Adrenal gland (tissue), 12 donors: ENCODE measurements around the gene UBE2M. TPM values are rescaled to one million over a fixed set of nuclear protein-coding genes. Genes with fewer than 3 reads are reported as not detected.
A peak's percentile ranks its signal among the peaks of the same experiment; 100 is the strongest.

ENCODE experiments used
- DNase-seq, 7 donors: peaks; one replicate each; pipeline ENCODE4 v3.0.0-alpha.2; 2019 to 2020
- H3K27ac ChIP-seq, 5 donors: fragments of 200-600 bp; sonication (generic) in 4 of 5; 1 replicate in 3 of 5; 2 replicates in 2 of 5; pipeline versions ENCODE4 v1.5.1 to v1.8.0; 2016 to 2020; ENCODE audit warnings: mild to moderate bottlenecking in 1 of 5
- H3K27me3 ChIP-seq: fragments of 200-600 bp; 2 replicates; pipeline ENCODE4 v1.8.0; 2021
- H3K36me3 ChIP-seq, 2 donors: fragments of 200-600 bp; replicated peaks in 1 of 2; 1 replicate in 1 of 2; 2 replicates in 1 of 2; pipeline versions ENCODE4 v1.5.1 to v1.8.0; 2018 to 2022
- H3K4me1 ChIP-seq, 2 donors: fragments of 200-600 bp; replicated peaks in 1 of 2; 1 replicate in 1 of 2; 2 replicates in 1 of 2; pipeline versions ENCODE4 v1.5.1 to v1.8.0; 2018 to 2021
- H3K4me3 ChIP-seq, 4 donors: fragments of 200-600 bp; sonication (generic) in 3 of 4; one replicate each; pipeline ENCODE4 v1.5.1; 2016 to 2018
- H3K9me3 ChIP-seq, 3 donors: fragments of 200-600 bp; sonication (generic) in 1 of 3; replicated peaks in 1 of 3; 1 replicate in 2 of 3; 2 replicates in 1 of 3; pipeline versions ENCODE4 v1.5.1 to v1.8.0; 2016 to 2021
- CTCF ChIP-seq, 6 experiments: fragments of 450-650 bp in 4 of 6; fragments of 200-600 bp in 2 of 6; sonication (generic) in 1 of 6; IDR thresholded peaks; 1 replicate in 5 of 6; 2 replicates in 1 of 6; pipeline versions ENCODE4 v1.5.1 to v1.8.0; 2016 to 2021; ENCODE audit warnings: antibody characterized with exemption in 6 of 6, mild to moderate bottlenecking in 2 of 6, moderate library complexity in 1 of 6
- POLR2A ChIP-seq, 2 donors: fragments of 450-650 bp; IDR thresholded peaks; one replicate each; pipeline ENCODE4 v1.6.1; 2017; ENCODE audit warnings: antibody characterized with exemption in 2 of 2, mild to moderate bottlenecking in 2 of 2, moderate library complexity in 1 of 2
- WGBS, 4 donors: extraction: QIAGEN DNeasy Blood & Tissue Kit in 2 of 4; methylation state at CpG; one replicate each; pipeline versions ENCODE4 v1.1.5 to v1.1.7; 2013 to 2017; 5-methylcytosine and 5-hydroxymethylcytosine counted together
- intact Hi-C, 2 donors: fragments of 100-400 bp; cut with DNase I; formaldehyde crosslinking; loops; one replicate each; pipeline versions ENCODE4 v1.14.1 to v1.15.0; 2022 to 2023
- polyA plus RNA-seq, 3 donors: library from polyadenylated mRNA; stranded (reverse); fragments of 200-250 nt in 2 of 3; fragments of 350-450 nt in 1 of 3; fragmentation: Illumina TruSeq in 1 of 3; extraction: RNeasy Lipid Tissue Mini Kit (QIAGEN cat#74804) in 1 of 3; gene quantifications; one replicate each; pipeline ENCODE4 v1.2.3, GENCODE V29; 2013 to 2014
- total RNA-seq, 9 donors: library from RNA; depleted of rRNA in 4 of 9; stranded (reverse); fragments of >200 nt in 4 of 9; fragments of 120-200 nt in 1 of 9; fragmentation: NEBNext Ultra II Directional in 1 of 9; extraction: Animal tissue kit (Norgen Biotek cat#: 25700) in 1 of 9; gene quantifications; one replicate each; pipeline versions ENCODE4 v1.1.0 to v1.2.4, GENCODE V29; 2013 to 2023
- donor health status: healthy with polysubstance abuse.
- donor health status: Bipolar disorder and iron deficiency.
- donor health status: DM: yes; HTN: yes; CAD: no.
- donor health status: DM: no; HTN: no; CAD: no.
- donor health status: DM: no; HTN: no; CAD: no.
- donor health status: DM: yes; HTN: yes; CAD: no.

UBE2M gene
- total and polyA plus RNA-seq, 12 donors: 19.9 to 193 (median 66.4) TPM

GRCh38 chr19:58515259-58515658 lies 43.2 kb downstream of the UBE2M start:
- DNase-seq: no peak
- TF ChIP-seq CTCF (IDR thresholded peaks at IDR 0.05) (no peak), POLR2A (IDR thresholded peaks at IDR 0.05) (no peak)
- WGBS, 4 donors: 86 to 100% (median 92%) methylated on average over 2 of the region's 2 CpGs
- Histone ChIP-seq H3K36me3 (peaks cover 0 to 16% of the 10 kb centered on the region in 2 donors), H3K4me1 (peaks cover 24 to 33% of the 10 kb centered on the region in 2 donors), H3K4me3 (no peak overlapping the region), H3K27me3 (no peaks in the 10 kb centered on the region), H3K9me3 (no peaks in the 10 kb centered on the region), H3K27ac (no peak overlapping the region)
- intact Hi-C loops: no loop called here

DNA sequence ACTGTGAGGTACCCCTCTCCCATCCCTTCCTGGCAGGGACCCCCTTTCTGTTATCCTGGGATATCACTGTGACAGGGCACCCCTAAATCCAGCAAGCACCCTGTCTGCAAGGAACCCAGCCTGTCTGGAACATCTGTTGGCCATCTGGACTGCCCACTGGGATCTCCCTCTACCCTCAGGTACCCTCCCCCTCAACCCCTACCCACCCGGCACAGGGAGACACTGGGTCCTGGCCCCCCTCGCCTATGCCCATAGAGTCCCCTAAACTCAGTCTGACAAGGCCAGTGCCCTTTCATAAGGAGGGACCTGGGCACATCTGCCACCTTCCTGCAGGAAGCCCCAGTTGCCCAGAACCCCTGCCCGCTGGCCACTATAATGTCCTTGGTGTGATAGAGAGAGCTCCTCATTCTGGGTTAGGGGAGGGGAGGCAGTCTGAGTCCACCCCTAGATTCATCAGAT lies 43.8 kb downstream of the UBE2M start:
- peak overlapping the region in 3 of 5 donors; percentile 55 to 80 (median 56) for H3K27ac ChIP-seq
- 54 to 69% (median 59%) methylated on average over 2 to 3 of the region's 3 CpGs for WGBS, 4 donors
- peaks cover 22 to 30% of the 10 kb centered on the region in 2 donors for H3K4me1 ChIP-seq
- DNase-seq: no peak
- no peaks in the 10 kb centered on the region for H3K9me3 ChIP-seq
- intact Hi-C loops: no loop called here
- peak overlapping the region in 2 of 4 donors; percentile 38 to 58 for H3K4me3 ChIP-seq
- no peaks in the 10 kb centered on the region for H3K27me3 ChIP-seq
- TF ChIP-seq CTCF (IDR thresholded peaks at IDR 0.05) (no peak), POLR2A (IDR thresholded peaks at IDR 0.05) (no peak)
- peaks cover 0 to 16% of the 10 kb centered on the region in 2 donors for H3K36me3 ChIP-seq

DNA sequence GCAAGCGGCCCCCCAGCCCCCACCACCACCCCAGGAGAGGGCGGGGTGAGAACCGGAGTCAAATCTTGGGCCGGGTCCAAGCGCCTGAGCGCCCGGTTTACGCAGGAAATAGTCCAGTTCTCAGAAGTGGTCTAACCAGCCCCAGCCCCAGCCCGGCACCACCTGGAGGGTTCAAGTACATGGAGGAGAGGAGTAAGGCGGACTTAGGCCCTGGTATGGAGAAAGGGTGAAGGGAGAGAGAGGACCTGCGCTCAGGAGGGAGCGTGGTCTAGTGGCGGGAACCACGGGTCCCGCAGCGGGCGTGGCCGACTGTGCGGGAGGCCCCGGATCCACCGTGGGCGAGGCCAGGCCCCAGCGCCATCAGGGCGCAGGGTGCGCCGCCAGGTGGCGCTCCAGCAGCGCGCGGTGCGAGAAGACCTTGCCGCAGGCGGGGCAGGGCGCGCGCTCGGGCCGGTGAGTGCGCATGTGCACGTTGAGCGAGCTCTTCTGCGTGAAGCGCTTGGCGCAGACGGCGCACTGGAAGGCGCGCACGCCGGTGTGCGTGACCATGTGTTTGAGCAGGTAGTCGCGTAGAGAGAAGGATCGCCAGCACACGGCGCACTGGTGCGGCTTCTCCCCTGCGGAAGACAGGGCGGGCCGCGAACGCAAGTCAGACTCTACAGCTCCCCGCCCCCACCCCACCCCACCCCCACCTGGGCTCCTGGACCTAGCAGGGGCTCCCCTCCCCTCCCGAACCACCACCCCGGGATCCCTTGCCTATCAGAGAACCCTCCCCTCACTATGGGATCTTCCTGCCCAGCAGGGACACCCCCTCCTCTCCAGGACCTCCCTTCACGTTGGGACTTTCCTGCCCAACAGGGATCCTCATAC lies 44.5 kb downstream of the UBE2M start:
- H3K9me3 ChIP-seq: no peaks in the 10 kb centered on the region
- peak overlapping the region in 3 of 5 donors; percentile 55 to 80 (median 56) for H3K27ac ChIP-seq
- H3K36me3 ChIP-seq: peaks cover 0 to 16% of the 10 kb centered on the region in 2 donors
- WGBS, 4 donors: 11 to 35% (median 22%) methylated on average over 10 to 66 of the region's 66 CpGs
- intact Hi-C loops: no loop called here
- TF ChIP-seq POLR2A (IDR thresholded peaks at IDR 0.05) (peak in 1 of 2 donors; percentile 73), CTCF (IDR thresholded peaks at IDR 0.05) (peak; percentile 51 to 98 (median 82))
- peaks cover 22 to 30% of the 10 kb centered on the region in 2 donors for H3K4me1 ChIP-seq
- DNase-seq: peak; percentile 91 to 95 (median 93)
- no peaks in the 10 kb centered on the region for H3K27me3 ChIP-seq
- peak overlapping the region in 2 of 4 donors; percentile 38 to 58 for H3K4me3 ChIP-seq

- no peaks in the 10 kb centered on the region for H3K27me3 ChIP-seq
- TF ChIP-seq CTCF (IDR thresholded peaks at IDR 0.05) (no peak), POLR2A (IDR thresholded peaks at IDR 0.05) (no peak)
- DNase-seq: peak in 2 of 7 donors; percentile 47 to 66
- intact Hi-C loops: no loop called here
- peaks cover 0 to 16% of the 10 kb centered on the region in 2 donors for H3K36me3 ChIP-seq
- H3K4me3 ChIP-seq: no peak overlapping the region
- 53 to 81% (median 76%) methylated on average over 4 to 10 of the region's 10 CpGs for WGBS, 4 donors
- H3K4me1 ChIP-seq: peaks cover 16 to 23% of the 10 kb centered on the region in 2 donors
- H3K9me3 ChIP-seq: no peaks in the 10 kb centered on the region
- peak overlapping the region in 2 of 5 donors; percentile 56 to 80 for H3K27ac ChIP-seq
These were observed 45.2 kb downstream of the UBE2M start for GRCh38 chr19:58513213-58513693.
